Uterus (tissue), 2 donors: ENCODE results near the gene EGFLAM.

Experiments
- CTCF ChIP-seq, 4 experiments: fragments of 200-600 bp in 2 of 4; fragments of 450-650 bp in 2 of 4; sonication (generic) in 2 of 4; IDR thresholded peaks; one replicate each; pipeline ENCODE4 v1.5.1; 2016 to 2019; ENCODE audit warnings: antibody characterized with exemption in 4 of 4, mild to moderate bottlenecking in 2 of 4, moderate library complexity in 1 of 4
- POLR2A ChIP-seq, 2 donors: fragments of 450-650 bp; IDR thresholded peaks; one replicate each; pipeline ENCODE4 v1.6.1; 2016; ENCODE audit warnings: antibody characterized with exemption in 2 of 2, mild to moderate bottlenecking in 1 of 2, moderate library complexity in 1 of 2

GRCh38 chr5:38387161-38387560, 128.8 kb downstream of the EGFLAM start:
- TF ChIP-seq POLR2A (IDR thresholded peaks at IDR 0.05) (no peak), CTCF (IDR thresholded peaks at IDR 0.05) (no peak)
